ENCODE data around the gene LRRK2. TPM values are rescaled to one million over a fixed set of nuclear protein-coding genes. Genes with fewer than 3 reads are reported as not detected.

LRRK2 gene
- total and polyA plus RNA-seq, 2 of the 8 experiments (the other 6 are each of a cell fraction or from before 2014, with no cell fraction given) = 0.06 to 0.13 TPM

DNA sequence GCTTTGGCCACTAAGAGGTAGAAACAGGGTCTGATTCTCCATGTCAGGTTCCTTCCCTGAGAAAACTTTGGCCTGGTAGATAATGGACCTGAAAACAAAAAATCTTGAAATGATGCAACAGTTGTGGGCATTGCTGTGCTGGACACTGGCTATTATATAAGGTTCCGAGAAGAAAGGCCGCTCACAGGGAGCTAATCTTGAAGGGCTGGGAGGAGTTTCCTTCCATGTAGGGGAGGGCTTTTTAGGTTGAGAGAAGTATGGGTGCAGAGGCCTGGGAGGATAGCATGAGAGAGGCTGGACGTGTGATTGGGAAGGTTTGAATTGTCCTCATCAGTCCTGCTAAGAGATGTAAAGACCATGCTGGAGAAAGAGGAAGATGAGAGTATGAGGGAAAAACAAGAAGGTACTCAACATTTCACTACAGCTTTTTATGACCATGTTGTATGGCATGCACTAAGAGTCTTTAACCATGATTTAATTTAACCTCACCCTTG lies 11.6 kb downstream of the LRRK2 start:
- H3K4ac ChIP-seq (replicated peaks; ENCODE audit: insufficient read length, low read depth, low read length) = no peak overlapping the region
- CTCF ChIA-PET (ENCODE audit: partially characterized antibody) = no interaction called here
- H4K8ac ChIP-seq (ENCODE audit: extremely low read depth, insufficient read depth, low read length) = no peak overlapping the region
- no peak overlapping the region for H2BK20ac ChIP-seq (ENCODE audit: low read length)
- no peaks in the 10 kb centered on the region for H3K79me2 ChIP-seq (ENCODE audit: control insufficient read depth in 1 of 2, insufficient read depth in 2 of 2, low read length in 2 of 2)
- H3K23me2 ChIP-seq (ENCODE audit: low read depth, low read length) = no peaks in the 10 kb centered on the region
- H2AFZ ChIP-seq (ENCODE audit: low read length) = no peak overlapping the region
- H2BK12ac ChIP-seq (ENCODE audit: low read depth, low read length) = no peak overlapping the region
- DNase-seq (ENCODE audit: low read depth in 1 of 2, low spot score in 2 of 2) (no peak), FAIRE-seq (no peak)
- H2AK5ac ChIP-seq (ENCODE audit: low read depth, low read length) = no peak overlapping the region
- no peak overlapping the region for H3K23ac ChIP-seq (ENCODE audit: insufficient read length)
- H3K4me1 ChIP-seq (replicated peaks in 1 of 4; ENCODE audit: control insufficient read depth in 3 of 4, insufficient read depth in 4 of 4, low read length in 3 of 4) = no peaks in the 10 kb centered on the region
- H3K4me2 ChIP-seq (ENCODE audit: insufficient read depth in 1 of 2, low read depth in 2 of 2, low read length in 2 of 2) = no peak overlapping the region
- no peak for TF ChIP-seq CEBPB (IDR thresholded peaks at IDR 0.05; ENCODE audit: low read depth, low read length)
- no peak for TF ChIP-seq RFX5 (IDR thresholded peaks at IDR 0.05; ENCODE audit: borderline replicate concordance, low read depth, low read length)
- TF ChIP-seq, protein P1, sequence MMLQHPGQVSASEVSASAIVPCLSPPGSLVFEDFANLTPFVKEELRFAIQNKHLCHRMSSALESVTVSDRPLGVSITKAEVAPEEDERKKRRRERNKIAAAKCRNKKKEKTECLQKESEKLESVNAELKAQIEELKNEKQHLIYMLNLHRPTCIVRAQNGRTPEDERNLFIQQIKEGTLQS (IDR thresholded peaks at IDR 0.05; ENCODE audit: insufficient read depth, low read depth, low read length) = no peak
- H4K5ac ChIP-seq (ENCODE audit: insufficient read length, low read depth, low read length) = no peak overlapping the region
- no peak overlapping the region for H3K14ac ChIP-seq (ENCODE audit: insufficient read length)
- no peak overlapping the region for H2BK5ac ChIP-seq (ENCODE audit: low read depth, low read length)
- no peaks in the 10 kb centered on the region; a peak in 1 of 7 replicates for H3K27me3 ChIP-seq (replicated peaks in 1 of 4; ENCODE audit: control insufficient read depth in 3 of 4, extremely low read depth in 1 of 4, insufficient read depth in 3 of 4, low read length in 3 of 4)
- no peaks in the 10 kb centered on the region for H3K36me3 ChIP-seq (ENCODE audit: control insufficient read depth in 2 of 4, insufficient read depth in 4 of 4, low read length in 3 of 4)
- H4K20me1 ChIP-seq (replicated peaks in 1 of 2; ENCODE audit: control insufficient read depth in 1 of 2, insufficient read depth in 2 of 2, low read length in 2 of 2) = no peaks in the 10 kb centered on the region
- no peak overlapping the region for H3K9ac ChIP-seq (replicated peaks in 1 of 4; ENCODE audit: extremely low read depth in 1 of 4, low read depth in 3 of 4, low read length in 3 of 4)
- no peak overlapping the region for H2BK120ac ChIP-seq (replicated peaks; ENCODE audit: low read depth, low read length)
- POLR2A ChIA-PET (ENCODE audit: partially characterized antibody) = no interaction called here
- H3K56ac ChIP-seq (replicated peaks; ENCODE audit: insufficient read length, low read depth, low read length) = no peak overlapping the region
- no peaks in the 10 kb centered on the region for H3K9me3 ChIP-seq (ENCODE audit: insufficient read depth in 2 of 2, low read depth in 1 of 2, low read length in 1 of 2)
- H3K27ac ChIP-seq (ENCODE audit: low read depth, low read length) = no peak overlapping the region
- H3K4me3 ChIP-seq (ENCODE audit: extremely low read depth in 1 of 4, insufficient read depth in 2 of 4, low read depth in 3 of 4, low read length in 4 of 4) = no peak overlapping the region
- H3K79me1 ChIP-seq (ENCODE audit: low read depth, low read length) = no peaks in the 10 kb centered on the region
- no peak overlapping the region for H4K91ac ChIP-seq (replicated peaks; ENCODE audit: insufficient read length, low read length)
- 93% methylated on average over 3 of the region's 3 CpGs; no CpG with 5 or more reads in 1 of the 2 experiments for WGBS, 2 experiments (ENCODE audit: extremely low coverage in 1 of 2, insufficient coverage in 1 of 2, insufficient read length in 1 of 2, insufficient replicate concordance in 2 of 2, low coverage in 1 of 2, low lambda C conversion rate in 2 of 2, missing lambda C conversion rate in 1 of 2)
- no peak overlapping the region for H3K18ac ChIP-seq (ENCODE audit: extremely low read depth, low read length)
- H2BK15ac ChIP-seq (ENCODE audit: low read length) = no peak overlapping the region
